Thoracic aorta (tissue), 2 donors: ENCODE measurements around the gene CCDC38. TPM values are rescaled to one million over a fixed set of nuclear protein-coding genes. Genes with fewer than 3 reads are reported as not detected.

Experiments used
- ATAC-seq: fragments of 150-250 bp; one replicate; pipeline ENCODE4 v1.8.0; 2017; ENCODE audit warnings: low read depth; ENCODE audit not compliant: insufficient number of reproducible peaks, low FRiP score
- DNase-seq: peaks from one replicate; pipeline ENCODE4 v3.0.0-alpha.2; 2020; ENCODE audit warnings: low spot score
- H3K27ac ChIP-seq, 2 donors: fragments of 200-600 bp; sonication (generic); 1 replicate in 1 of 2; 2 replicates in 1 of 2; pipeline ENCODE4 v1.5.1; 2016; ENCODE audit warnings: mild to moderate bottlenecking in 2 of 2, moderate library complexity in 2 of 2
- H3K27me3 ChIP-seq: fragments of 200-600 bp; sonication (generic); replicated peaks from 2 replicates; pipeline ENCODE4 v1.6.0; 2016; ENCODE audit warnings: mild to moderate bottlenecking; ENCODE audit not compliant: insufficient read depth
- H3K36me3 ChIP-seq: fragments of 200-600 bp; sonication (generic); one replicate; pipeline ENCODE4 v1.5.1; 2016
- H3K4me1 ChIP-seq, 2 donors: fragments of 200-600 bp; sonication (generic); 1 replicate in 1 of 2; 2 replicates in 1 of 2; pipeline versions ENCODE4 v1.5.1 to v1.6.0; 2016; ENCODE audit warnings: low read depth in 2 of 2, mild to moderate bottlenecking in 1 of 2; ENCODE audit not compliant: control insufficient read depth in 1 of 2
- H3K4me3 ChIP-seq: fragments of 200-600 bp; sonication (generic); 2 replicates; pipeline ENCODE4 v1.5.1; 2016; ENCODE audit warnings: mild to moderate bottlenecking
- H3K9me3 ChIP-seq: fragments of 200-600 bp; sonication (generic); 2 replicates; pipeline ENCODE4 v1.5.1; 2016
- CTCF ChIP-seq: fragments of 200-600 bp; sonication (generic); IDR thresholded peaks from one replicate; pipeline ENCODE4 v1.5.1; 2019; ENCODE audit warnings: antibody characterized with exemption
- total RNA-seq, 2 donors: library from RNA; depleted of rRNA; stranded (reverse); fragments of >200 nt; gene quantifications; one replicate each; pipeline versions ENCODE4 v1.1.0 to v1.2.3, GENCODE V29; 2016

CCDC38 gene
- total RNA-seq, 2 donors from 2014 or later: not detected

- DNase-seq: no peak
- Histone ChIP-seq H3K4me3 (no peak overlapping the region), H3K36me3 (peaks cover 2% of the 10 kb centered on the region), H3K4me1 (peaks cover 13 to 15% of the 10 kb centered on the region in 2 donors), H3K9me3 (no peaks in the 10 kb centered on the region), H3K27ac (no peak overlapping the region), H3K27me3 (no peaks in the 10 kb centered on the region)
- no peak for TF ChIP-seq CTCF
- no peak for ATAC-seq
These were observed 80.4 kb downstream of the CCDC38 start for GRCh38 chr12:95862038-95862437.

- no peaks in the 10 kb centered on the region for H3K27me3 ChIP-seq
- peaks cover 13 to 15% of the 10 kb centered on the region in 2 donors for H3K4me1 ChIP-seq
- H3K27ac ChIP-seq: no peak overlapping the region
- DNase-seq (no peak), ATAC-seq (no peak)
- peak overlapping the region; percentile 94 for H3K4me3 ChIP-seq
- H3K9me3 ChIP-seq: no peaks in the 10 kb centered on the region
- peaks cover 2% of the 10 kb centered on the region for H3K36me3 ChIP-seq
- no peak for TF ChIP-seq CTCF
These were observed 82.2 kb downstream of the CCDC38 start for GRCh38 chr12:95859947-95860850.

GRCh38 chr12:95859344-95859816 is 83.0 kb downstream of the CCDC38 start:
- peaks cover 2% of the 10 kb centered on the region for H3K36me3 ChIP-seq
- H3K4me1 ChIP-seq: peaks cover 13 to 15% of the 10 kb centered on the region in 2 donors

GRCh38 chr12:95858451-95859343 is 83.7 kb downstream of the CCDC38 start, which contains the start of gene SNRPF:
Gene SNRPF (plus strand): TSS chr12:95858952. CDS start chr12:95859074, 122 bp downstream.
- DNase-seq (peak; percentile 86), ATAC-seq (peak; percentile 99)
- H3K4me3 ChIP-seq: peak within 1 kb of the TSS; percentile 94
- H3K27ac ChIP-seq: peak within 1 kb of the TSS; percentile 15 to 49
- peaks cover 2% of the 10 kb centered on the region for H3K36me3 ChIP-seq
- TF ChIP-seq CTCF: peak; percentile 28
- H3K9me3 ChIP-seq: no peaks in the 10 kb centered on the region
- H3K27me3 ChIP-seq: no peaks in the 10 kb centered on the region
- H3K4me1 ChIP-seq: peaks cover 13 to 15% of the 10 kb centered on the region in 2 donors

More at GRCh38 chr12:95859344-95859816, 83.0 kb downstream of the CCDC38 start:
- DNase-seq (no peak), ATAC-seq (no peak)
- H3K9me3 ChIP-seq: no peaks in the 10 kb centered on the region
- H3K27me3 ChIP-seq: no peaks in the 10 kb centered on the region
- H3K4me3 ChIP-seq: peak overlapping the region; percentile 94
- TF ChIP-seq CTCF: no peak
- H3K27ac ChIP-seq: peak overlapping the region; percentile 15 to 49
